OCI-LY1 (cell line): Measurements from ENCODE around the gene ETFB.

Experiments
- H2AFZ ChIP-seq: fragments of 200-600 bp; sonication (generic), shearing (Covaris generic); 2 replicates; pipeline ENCODE4 v1.6.0; 2014; ENCODE audit warnings: antibody characterized with exemption, mild to moderate bottlenecking, low read length
- H3F3A ChIP-seq: fragments of 200-600 bp; sonication (generic), shearing (Covaris generic); 2 replicates; pipeline ENCODE4 v1.6.0; 2014; ENCODE audit warnings: mild to moderate bottlenecking, antibody characterized with exemption, low read length, moderate library complexity; ENCODE audit not compliant: insufficient read depth
- H3K27ac ChIP-seq: fragments of 200-600 bp; sonication (generic); 2 replicates; pipeline ENCODE4 v1.5.1; 2014; ENCODE audit warnings: low read length, mixed run types, mild to moderate bottlenecking, low read depth; ENCODE audit not compliant: poor library complexity, severe bottlenecking
- H3K27me3 ChIP-seq: fragments of 200-600 bp; sonication (generic); 2 replicates; pipeline ENCODE4 v1.6.0; 2014; ENCODE audit warnings: antibody characterized with exemption, mild to moderate bottlenecking, low read length, moderate library complexity; ENCODE audit not compliant: insufficient read depth
- H3K36me3 ChIP-seq: fragments of 200-600 bp; sonication (generic); 2 replicates; pipeline ENCODE4 v1.6.1; 2014; ENCODE audit warnings: mild to moderate bottlenecking, antibody characterized with exemption, low read length, moderate library complexity, mixed read lengths; ENCODE audit not compliant: insufficient read depth
- H3K4me1 ChIP-seq: fragments of 200-600 bp; sonication (generic); 2 replicates; pipeline ENCODE4 v1.5.1; 2014; ENCODE audit warnings: mild to moderate bottlenecking, low read length, moderate library complexity; ENCODE audit not compliant: insufficient read depth, severe bottlenecking
- H3K4me2 ChIP-seq: fragments of 200-600 bp; sonication (generic), shearing (Covaris generic); 2 replicates; pipeline ENCODE4 v1.6.1; 2014; ENCODE audit warnings: low read length
- H3K4me3 ChIP-seq: fragments of 200-600 bp; sonication (generic); 2 replicates; pipeline ENCODE4 v1.5.1; 2014; ENCODE audit warnings: low read length, low read depth, mild to moderate bottlenecking, mixed read lengths; ENCODE audit not compliant: poor library complexity, severe bottlenecking
- H3K79me2 ChIP-seq: fragments of 200-600 bp; shearing (Covaris generic); 2 replicates; pipeline ENCODE4 v1.6.1; 2016; ENCODE audit warnings: mixed run types, low read length, mixed read lengths; ENCODE audit not compliant: insufficient read depth
- H3K9ac ChIP-seq: fragments of 200-600 bp; sonication (generic), shearing (Covaris generic); 2 replicates; pipeline ENCODE4 v1.6.1; 2014; ENCODE audit warnings: mild to moderate bottlenecking, low read length, mixed read lengths
- H3K9me2 ChIP-seq: fragments of 200-600 bp; sonication (generic), shearing (Covaris generic); 2 replicates; pipeline ENCODE4 v1.6.1; 2014; ENCODE audit warnings: low read depth, mild to moderate bottlenecking, low read length, mixed read lengths
- H3K9me3 ChIP-seq: fragments of 200-600 bp; shearing (Covaris generic); 2 replicates; pipeline ENCODE4 v1.6.1; 2014; ENCODE audit warnings: low read length, mixed read lengths
- H4K20me1 ChIP-seq: fragments of 200-600 bp; sonication (generic), shearing (Covaris generic); 2 replicates; pipeline ENCODE4 v1.6.0; 2016; ENCODE audit warnings: mild to moderate bottlenecking, low read length; ENCODE audit not compliant: insufficient read depth
- CTCF ChIP-seq: fragments of 200-600 bp; sonication (generic), shearing (Covaris generic); IDR thresholded peaks from 2 replicates; pipeline ENCODE4 v1.5.1; 2017; ENCODE audit warnings: mild to moderate bottlenecking, antibody characterized with exemption, low read length, moderate library complexity, mixed read lengths
- EZH2 ChIP-seq: fragments of 200-600 bp; sonication (generic), shearing (Covaris generic); IDR thresholded peaks from 2 replicates; pipeline ENCODE4 v1.8.0; 2017; ENCODE audit warnings: borderline replicate concordance, mixed run types, mild to moderate bottlenecking, antibody characterized with exemption, low read length, moderate library complexity, mixed read lengths

Gene ETFB

GRCh38 chr19:51382004-51382403, 15.8 kb upstream of the ETFB start:
- Histone ChIP-seq H3K27me3 (peaks cover 12% of the 10 kb centered on the region; the same call in 1 of the 2 replicates), H3K4me3 (no peak overlapping the region), H3F3A (no peaks in the 10 kb centered on the region), H2AFZ (no peak overlapping the region), H3K4me2 (no peak overlapping the region), H4K20me1 (no peaks in the 10 kb centered on the region), H3K9ac (no peak overlapping the region), H3K79me2 (no peaks in the 10 kb centered on the region), H3K36me3 (no peaks in the 10 kb centered on the region; the same call in 1 of the 2 replicates), H3K9me2 (no peaks in the 10 kb centered on the region), H3K27ac (no peak overlapping the region), H3K9me3 (no peaks in the 10 kb centered on the region), H3K4me1 (no peaks in the 10 kb centered on the region)
- TF ChIP-seq EZH2 (no peak), CTCF (no peak)

- Histone ChIP-seq H3K9me2 (no peaks in the 10 kb centered on the region), H4K20me1 (no peaks in the 10 kb centered on the region), H3K4me3 (no peak overlapping the region), H3K9ac (no peak overlapping the region), H3K36me3 (no peaks in the 10 kb centered on the region; the same call in 1 of the 2 replicates), H3K9me3 (no peaks in the 10 kb centered on the region), H3K4me1 (no peaks in the 10 kb centered on the region), H3K79me2 (no peaks in the 10 kb centered on the region), H3K4me2 (no peak overlapping the region), H3K27me3 (peaks cover 12% of the 10 kb centered on the region; the same call in 1 of the 2 replicates), H3K27ac (no peak overlapping the region), H3F3A (no peaks in the 10 kb centered on the region), H2AFZ (no peak overlapping the region)
- TF ChIP-seq CTCF (no peak), EZH2 (no peak)
Measured at GRCh38 chr19:51380379-51380778, 14.2 kb upstream of the ETFB start.

GRCh38 chr19:51377422-51377821, 11.2 kb upstream of the ETFB start:
- Histone ChIP-seq H4K20me1 (no peaks in the 10 kb centered on the region), H3F3A (no peaks in the 10 kb centered on the region), H3K9me3 (no peaks in the 10 kb centered on the region), H3K9me2 (no peaks in the 10 kb centered on the region), H3K9ac (no peak overlapping the region), H3K4me1 (no peaks in the 10 kb centered on the region), H3K79me2 (no peaks in the 10 kb centered on the region), H2AFZ (no peak overlapping the region), H3K36me3 (no peaks in the 10 kb centered on the region; the same call in 1 of the 2 replicates), H3K4me2 (no peak overlapping the region), H3K27ac (no peak overlapping the region), H3K4me3 (no peak overlapping the region), H3K27me3 (peaks cover 15% of the 10 kb centered on the region; the same call in 1 of the 2 replicates)
- TF ChIP-seq EZH2 (no peak), CTCF (no peak)
